ENCODE measurements around the gene IL16. TPM values are rescaled to one million over a fixed set of nuclear protein-coding genes. Genes with fewer than 3 reads are reported as not detected.

Gene IL16
- polyA plus RNA-seq, 1 experiment = 0.01 TPM

GRCh38 chr15:81331600-81331999, 134.9 kb downstream of the IL16 start:
- H3K4me3 ChIP-seq (ENCODE audit: low read depth, low read length) = no peak overlapping the region
- CTCF ChIA-PET = interaction anchor here (1.0 to 3.1 kb wide), 3 partner anchors 22 to 66 kb away, joined by 3 to 14 read pairs (median 5); no protein-coding TSS in a partner anchor

GRCh38 chr15:81332326-81332725, 135.6 kb downstream of the IL16 start:
- ChIA-PET CTCF (interaction anchor here (1.0 to 3.1 kb wide), 3 partner anchors 23 to 66 kb away, joined by 3 to 14 read pairs (median 5); no protein-coding TSS in a partner anchor), POLR2A (no interaction called here)
- H3K4me3 ChIP-seq (ENCODE audit: low read depth, low read length) = no peak overlapping the region
- no peak for DNase-seq (ENCODE audit: low read depth)
- no peak for TF ChIP-seq CTCF (IDR thresholded peaks at IDR 0.05; ENCODE audit: insufficient read depth, low read depth, low read length)
- peaks cover 1% of the 10 kb centered on the region; the same call in 1 of the 2 replicates for H3K27me3 ChIP-seq (ENCODE audit: control insufficient read depth, insufficient read depth, low read length)
- no peaks in the 10 kb centered on the region for H3K36me3 ChIP-seq (ENCODE audit: control insufficient read depth, insufficient read depth, low read length)

More at GRCh38 chr15:81331600-81331999, 134.9 kb downstream of the IL16 start:
- no peak for DNase-seq (ENCODE audit: low read depth)
- Histone ChIP-seq H3K27me3 (ENCODE audit: control insufficient read depth, insufficient read depth, low read length) (peaks cover 1% of the 10 kb centered on the region; the same call in 1 of the 2 replicates), H3K36me3 (ENCODE audit: control insufficient read depth, insufficient read depth, low read length) (no peaks in the 10 kb centered on the region)
- no peak for TF ChIP-seq CTCF (IDR thresholded peaks at IDR 0.05; ENCODE audit: insufficient read depth, low read depth, low read length)
- POLR2A ChIA-PET = no interaction called here

GRCh38 chr15:81333363-81333762, 136.7 kb downstream of the IL16 start:
- POLR2A ChIA-PET = no interaction called here
- peaks cover 1% of the 10 kb centered on the region; the same call in 1 of the 2 replicates for H3K27me3 ChIP-seq (ENCODE audit: control insufficient read depth, insufficient read depth, low read length)
- CTCF ChIA-PET = interaction anchor here (0.9 to 2.3 kb wide), 2 partner anchors 23 to 67 kb away, joined by 3 to 5 read pairs; no protein-coding TSS in a partner anchor
- TF ChIP-seq CTCF (IDR thresholded peaks at IDR 0.05; ENCODE audit: insufficient read depth, low read depth, low read length) = no peak
- no peak overlapping the region for H3K4me3 ChIP-seq (ENCODE audit: low read depth, low read length)
- H3K36me3 ChIP-seq (ENCODE audit: control insufficient read depth, insufficient read depth, low read length) = no peaks in the 10 kb centered on the region
- no peak for DNase-seq (ENCODE audit: low read depth)

GRCh38 chr15:81334768-81335435, 138.2 kb downstream of the IL16 start:
- DNase-seq (ENCODE audit: low read depth) = no peak
- H3K27me3 ChIP-seq (ENCODE audit: control insufficient read depth, insufficient read depth, low read length) = peaks cover 1% of the 10 kb centered on the region; the same call in 1 of the 2 replicates
- no peaks in the 10 kb centered on the region for H3K36me3 ChIP-seq (ENCODE audit: control insufficient read depth, insufficient read depth, low read length)
- no peak overlapping the region for H3K4me3 ChIP-seq (ENCODE audit: low read depth, low read length)
- TF ChIP-seq CTCF (IDR thresholded peaks at IDR 0.05; ENCODE audit: insufficient read depth, low read depth, low read length) = no peak
- ChIA-PET POLR2A (interaction anchor here (0.6 kb wide), 1 partner anchor 38 kb away, joined by 3 read pairs; no protein-coding TSS in a partner anchor), CTCF (interaction anchor here (0.6 to 5.1 kb wide), 7 partner anchors 8 to 226 kb away, joined by 3 to 53 read pairs (median 3); no protein-coding TSS in a partner anchor)

GRCh38 chr15:81335631-81336030, 139.0 kb downstream of the IL16 start:
- no peaks in the 10 kb centered on the region for H3K36me3 ChIP-seq (ENCODE audit: control insufficient read depth, insufficient read depth, low read length)
- no peak for DNase-seq (ENCODE audit: low read depth)
- CTCF ChIA-PET = interaction anchor here (0.6 to 5.1 kb wide), 9 partner anchors 8 to 227 kb away, joined by 3 to 53 read pairs (median 4); no protein-coding TSS in a partner anchor
- POLR2A ChIA-PET = no interaction called here
- no peak for TF ChIP-seq CTCF (IDR thresholded peaks at IDR 0.05; ENCODE audit: insufficient read depth, low read depth, low read length)
- no peak overlapping the region for H3K4me3 ChIP-seq (ENCODE audit: low read depth, low read length)
- peaks cover 1% of the 10 kb centered on the region; the same call in 1 of the 2 replicates for H3K27me3 ChIP-seq (ENCODE audit: control insufficient read depth, insufficient read depth, low read length)
